PC-9 (cell line): ENCODE data around the gene PRKAG2.

Source experiments
- EZH2 ChIP-seq: fragments of 200-600 bp; sonication (generic); IDR thresholded peaks from 2 replicates; pipeline ENCODE4 v1.8.0; 2017; ENCODE audit warnings: antibody characterized with exemption, low read depth
- TF ChIP-seq, protein P1 (sequence below): fragments of 200-600 bp; sonication (generic); conservative IDR thresholded peaks from 2 replicates; pipeline ENCODE4 v1.6.1; 2017; ENCODE audit warnings: mixed run types, antibody characterized with exemption, mild to moderate bottlenecking, moderate library complexity

DNA sequence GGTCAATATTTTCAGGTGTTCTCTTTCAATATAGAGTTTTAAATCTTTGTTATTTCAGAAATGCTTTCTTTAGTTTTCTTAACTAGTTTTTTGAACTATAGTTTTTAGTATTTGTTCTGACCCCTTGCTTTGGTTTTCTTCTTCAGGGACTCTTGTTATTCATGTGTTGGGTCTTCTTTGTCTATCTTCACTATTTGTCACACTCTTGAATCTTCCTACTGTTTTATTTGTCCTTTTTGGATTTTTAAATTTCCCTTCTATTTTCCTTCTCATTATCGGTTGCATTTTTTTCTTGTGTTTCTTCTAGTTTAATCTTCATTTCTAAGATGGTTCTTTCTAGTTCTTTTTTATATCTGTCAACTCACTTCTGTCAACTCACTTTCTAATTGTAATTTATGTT lies 37.1 kb upstream of the PRKAG2 start:
- TF ChIP-seq, protein P1, sequence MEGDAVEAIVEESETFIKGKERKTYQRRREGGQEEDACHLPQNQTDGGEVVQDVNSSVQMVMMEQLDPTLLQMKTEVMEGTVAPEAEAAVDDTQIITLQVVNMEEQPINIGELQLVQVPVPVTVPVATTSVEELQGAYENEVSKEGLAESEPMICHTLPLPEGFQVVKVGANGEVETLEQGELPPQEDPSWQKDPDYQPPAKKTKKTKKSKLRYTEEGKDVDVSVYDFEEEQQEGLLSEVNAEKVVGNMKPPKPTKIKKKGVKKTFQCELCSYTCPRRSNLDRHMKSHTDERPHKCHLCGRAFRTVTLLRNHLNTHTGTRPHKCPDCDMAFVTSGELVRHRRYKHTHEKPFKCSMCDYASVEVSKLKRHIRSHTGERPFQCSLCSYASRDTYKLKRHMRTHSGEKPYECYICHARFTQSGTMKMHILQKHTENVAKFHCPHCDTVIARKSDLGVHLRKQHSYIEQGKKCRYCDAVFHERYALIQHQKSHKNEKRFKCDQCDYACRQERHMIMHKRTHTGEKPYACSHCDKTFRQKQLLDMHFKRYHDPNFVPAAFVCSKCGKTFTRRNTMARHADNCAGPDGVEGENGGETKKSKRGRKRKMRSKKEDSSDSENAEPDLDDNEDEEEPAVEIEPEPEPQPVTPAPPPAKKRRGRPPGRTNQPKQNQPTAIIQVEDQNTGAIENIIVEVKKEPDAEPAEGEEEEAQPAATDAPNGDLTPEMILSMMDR: no peak
- no peak for TF ChIP-seq EZH2
